ENCODE results near the gene PRKCQ.
"Not testable (repeated sequence)": the region's sequence is repeated elsewhere in the genome, so short reads cannot be mapped to it uniquely, and the experiment has no call there.

PRKCQ gene

DNA sequence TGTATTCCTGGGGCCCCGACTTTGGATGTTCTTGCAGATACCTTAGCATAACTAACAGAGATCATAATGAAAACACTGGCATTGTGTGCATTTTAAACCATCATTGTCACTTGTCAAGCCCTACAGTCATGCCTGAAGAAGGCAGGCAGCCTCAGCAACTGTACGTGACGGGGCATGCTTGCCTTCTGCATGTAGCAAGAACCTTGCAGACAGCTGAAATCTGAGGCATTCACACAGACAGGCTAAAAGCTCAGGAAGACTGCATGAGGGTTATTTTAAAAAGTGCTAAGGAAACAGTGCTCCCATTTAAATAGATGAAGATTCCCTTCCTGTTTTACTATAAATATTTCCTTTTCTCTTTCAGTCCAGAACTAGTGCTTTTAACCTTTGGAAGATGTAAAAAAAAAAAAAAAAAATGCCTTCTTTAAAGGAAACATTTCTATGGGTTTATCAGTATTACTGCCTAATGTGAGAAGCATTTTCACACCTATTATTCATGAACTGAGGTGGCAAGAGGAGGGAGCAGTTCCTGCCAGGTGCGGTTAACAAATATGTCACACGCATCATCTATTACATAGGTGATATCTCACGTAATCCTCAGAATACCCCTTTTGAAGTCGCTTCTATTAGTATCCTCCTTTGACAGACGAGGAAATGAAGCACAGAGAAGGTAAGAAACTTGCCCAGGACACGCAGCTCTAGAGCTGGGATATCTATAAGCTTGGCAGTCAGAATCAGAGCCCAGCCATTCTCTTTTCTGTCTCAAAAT, 88.1 kb downstream of the PRKCQ start:
- no peak for DNase-seq (ENCODE audit: low read depth)

DNA sequence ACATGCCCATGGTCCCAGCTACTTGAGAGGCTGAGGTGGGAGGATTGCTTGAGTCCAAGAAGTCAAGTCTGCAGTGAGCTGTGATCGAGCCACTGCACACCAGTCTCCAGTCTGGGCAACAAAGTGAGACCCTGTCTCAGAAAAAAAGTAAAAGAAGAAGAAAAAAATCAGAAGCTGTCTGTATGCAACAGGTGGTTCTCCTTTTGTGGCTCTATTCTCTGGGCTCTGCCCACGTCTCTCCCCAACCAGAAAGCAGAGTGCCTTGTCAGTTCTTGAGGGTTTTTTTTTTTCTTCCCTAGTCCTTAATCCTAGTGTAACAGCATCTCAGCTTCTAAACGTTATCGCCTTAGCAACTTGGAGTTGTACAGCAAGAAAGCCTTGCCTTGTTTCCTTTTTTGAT, 89.5 kb downstream of the PRKCQ start:
- DNase-seq (ENCODE audit: low read depth): no peak

- no peak for DNase-seq (ENCODE audit: low read depth)
Observed at GRCh38 chr10:6487920-6488319, 92.2 kb downstream of the PRKCQ start.

GRCh38 chr10:6486309-6486708, 93.8 kb downstream of the PRKCQ start:
- DNase-seq (ENCODE audit: low read depth): no peak

DNA sequence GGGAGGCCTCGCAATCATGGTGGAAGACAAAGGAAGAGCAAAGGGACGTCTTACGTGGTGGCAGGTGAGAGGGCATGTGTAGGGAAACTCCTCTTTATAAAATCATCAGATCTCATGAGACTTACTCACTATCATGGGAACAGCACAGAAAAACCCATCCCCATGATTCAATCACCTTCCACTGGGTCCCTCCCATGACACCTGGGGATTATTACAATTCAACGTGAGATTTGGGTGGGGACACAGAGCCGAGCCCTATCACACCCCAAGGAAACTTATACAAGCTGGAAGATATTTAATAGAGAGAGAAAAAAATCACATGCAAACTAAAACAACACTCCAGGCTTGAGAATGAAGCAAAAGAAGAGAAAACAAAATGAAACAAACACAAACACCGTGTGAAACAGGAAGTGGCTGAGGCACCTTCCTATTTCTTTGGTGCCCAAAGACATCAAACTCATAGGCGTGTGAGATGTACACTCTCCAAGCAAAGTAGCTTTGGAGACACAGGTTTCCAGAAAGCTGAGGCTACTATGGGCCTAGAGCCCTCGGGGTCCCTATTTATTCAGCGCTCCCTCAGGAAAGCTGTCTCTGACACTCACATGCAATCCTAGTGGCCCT, 97.2 kb downstream of the PRKCQ start:
- DNase-seq (ENCODE audit: low read depth): no peak

- DNase-seq (ENCODE audit: low read depth): no peak
Observed at GRCh38 chr10:6478722-6479121, 101.4 kb downstream of the PRKCQ start.

- no peak for DNase-seq (ENCODE audit: low read depth)
Observed at GRCh38 chr10:6476989-6477388, 103.1 kb downstream of the PRKCQ start.

DNA sequence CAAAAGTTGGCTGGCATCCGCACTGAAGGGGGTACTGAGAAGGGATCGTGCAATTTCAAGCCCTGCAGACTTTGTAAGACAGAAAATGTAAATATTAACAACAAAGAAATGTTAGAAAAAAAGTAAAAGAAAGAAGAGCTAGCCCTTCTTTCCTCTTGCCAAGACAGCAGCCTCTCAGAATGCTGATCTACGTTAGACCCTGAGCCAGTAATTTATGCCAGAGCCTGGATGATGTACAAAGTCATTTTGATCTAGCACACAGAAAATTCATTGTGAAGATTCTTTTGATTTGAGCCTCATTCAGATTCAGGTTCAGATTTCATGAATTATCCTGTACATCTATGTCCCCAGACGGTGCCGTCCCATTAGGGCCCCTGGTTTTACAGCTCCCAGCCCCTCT, 105.2 kb downstream of the PRKCQ start:
- DNase-seq (ENCODE audit: low read depth): no peak

DNA sequence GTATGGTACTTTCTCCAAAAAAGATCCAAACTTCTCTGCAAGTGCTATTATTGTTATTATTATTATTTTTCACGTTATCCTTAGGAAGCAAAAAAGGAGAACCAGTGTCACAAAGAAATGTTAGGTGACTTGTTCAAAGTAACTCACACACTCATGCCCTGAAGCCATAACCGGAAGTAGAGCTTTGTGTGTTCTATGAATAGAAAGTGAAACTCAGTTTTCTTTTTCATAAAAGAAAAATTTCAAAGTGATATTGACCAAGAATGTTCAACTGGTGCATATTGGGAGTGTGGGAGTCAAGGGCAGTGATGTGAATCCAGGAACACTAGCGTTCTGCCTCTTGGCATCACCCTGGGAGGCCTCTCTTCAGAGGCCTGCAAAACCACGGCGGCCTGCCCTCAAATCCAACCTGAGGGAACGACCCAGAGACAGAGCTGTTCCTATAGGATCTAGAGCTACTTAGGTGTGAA, 106.1 kb downstream of the PRKCQ start:
- no peak for DNase-seq (ENCODE audit: low read depth)

GRCh38 chr10:6473430-6473829, 106.6 kb downstream of the PRKCQ start:
- no peak for DNase-seq (ENCODE audit: low read depth)

DNA sequence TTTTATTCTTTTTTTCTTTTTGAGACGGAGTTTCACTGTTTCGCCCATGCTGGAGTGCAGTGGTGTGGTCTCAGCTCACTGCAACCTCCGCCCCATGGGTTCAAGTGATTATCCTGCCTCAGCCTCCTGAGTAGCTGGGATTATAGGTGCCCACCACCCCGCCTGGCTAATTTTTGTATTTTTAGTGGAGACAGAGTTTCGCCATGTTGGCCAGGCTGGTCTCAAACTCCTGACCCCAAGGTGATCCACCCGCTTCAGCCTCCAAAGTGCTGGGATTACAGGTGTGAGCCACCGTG, 107.4 kb downstream of the PRKCQ start:
- not testable (repeated sequence) for DNase-seq (ENCODE audit: low read depth)

DNA sequence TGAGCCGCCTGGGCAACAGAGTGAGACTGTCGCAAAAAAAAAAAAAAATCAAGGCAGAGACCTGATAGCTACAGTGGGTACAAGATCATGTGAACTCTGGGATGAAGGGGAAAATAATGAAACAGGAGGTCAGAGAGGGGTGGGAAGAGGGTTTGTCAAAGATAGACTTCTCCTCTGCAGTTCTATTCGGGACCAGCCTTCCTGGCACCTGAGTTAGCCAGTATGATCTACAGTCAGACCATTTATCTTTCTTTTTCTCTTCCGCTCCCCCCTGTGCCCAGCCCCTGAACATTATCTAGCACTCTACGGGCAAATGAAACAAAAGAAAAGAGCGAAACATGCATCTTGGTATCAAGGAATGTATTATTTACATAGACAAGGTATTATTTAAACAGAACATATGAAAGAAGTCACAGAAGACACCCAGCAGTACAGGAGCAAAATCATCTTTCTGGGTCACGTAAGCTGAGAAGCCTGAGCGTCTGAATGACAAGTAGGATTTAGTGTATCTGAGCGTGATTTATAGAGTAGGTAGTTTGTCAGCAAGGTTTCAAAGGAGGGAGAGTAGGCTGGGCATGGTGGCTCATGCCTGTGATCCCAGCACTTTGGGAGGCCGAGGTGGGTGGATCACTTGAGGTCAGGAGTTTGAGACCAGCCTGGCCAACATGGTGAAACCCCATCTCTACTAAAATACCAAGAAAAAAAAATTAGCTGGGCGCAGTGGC, 109.0 kb downstream of the PRKCQ start:
- DNase-seq (ENCODE audit: low read depth): no peak

- no peak for DNase-seq (ENCODE audit: low read depth)
Observed at GRCh38 chr10:6469661-6470060, 110.4 kb downstream of the PRKCQ start.

DNA sequence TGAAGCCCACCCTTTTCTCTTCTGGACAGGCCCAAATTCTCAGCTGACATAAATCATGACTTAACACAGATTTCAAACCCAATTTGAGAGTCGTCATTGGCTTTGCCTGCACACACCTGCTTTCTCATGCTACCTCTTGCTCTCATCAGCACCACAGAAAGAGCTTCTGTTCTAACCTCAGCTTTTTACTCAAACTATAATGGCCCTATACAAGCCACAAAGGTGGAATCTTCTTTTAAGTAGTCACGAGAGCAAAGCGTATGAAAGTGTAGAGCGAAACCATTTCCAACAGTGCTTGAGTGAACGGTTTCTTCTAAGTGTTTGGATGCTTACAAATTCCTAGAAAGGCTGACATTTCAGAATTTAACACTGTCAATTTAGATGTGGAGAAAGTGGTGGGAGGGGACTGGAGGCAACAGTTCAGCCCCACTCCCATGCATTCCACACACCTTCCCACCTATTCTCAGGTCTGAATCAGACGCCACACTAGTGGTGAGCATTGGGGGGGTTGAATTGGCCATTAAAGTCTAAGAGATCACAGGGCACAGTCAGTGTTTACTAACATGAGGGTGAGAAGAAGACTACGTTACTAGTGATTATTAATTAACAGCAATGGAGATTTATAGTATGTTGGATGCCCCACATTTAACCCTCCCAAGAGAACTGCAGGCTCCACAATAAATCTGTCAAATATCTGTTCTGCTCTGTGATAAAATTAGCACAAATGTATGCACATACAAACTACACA, 114.0 kb downstream of the PRKCQ start:
- DNase-seq (ENCODE audit: low read depth): no peak

DNA sequence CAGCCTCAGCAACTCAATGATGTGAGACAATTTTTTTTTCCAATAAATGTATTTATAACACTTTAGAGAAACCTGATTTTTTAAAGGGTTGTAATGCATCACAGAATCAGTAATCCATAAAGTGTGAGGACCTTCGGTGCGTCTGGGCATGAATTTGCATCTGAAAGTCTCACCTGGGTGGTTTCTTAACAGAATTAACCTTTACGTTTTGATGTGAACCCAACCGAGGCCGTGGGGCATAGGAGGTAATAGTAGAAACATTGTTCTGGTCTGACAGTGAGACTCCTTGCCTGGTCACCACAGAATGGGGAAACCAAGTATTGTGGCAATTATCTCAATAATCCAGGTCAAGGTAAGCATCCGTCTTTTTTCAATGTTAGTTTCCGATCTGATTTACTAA, 114.6 kb downstream of the PRKCQ start:
- DNase-seq (ENCODE audit: low read depth): no peak

DNA sequence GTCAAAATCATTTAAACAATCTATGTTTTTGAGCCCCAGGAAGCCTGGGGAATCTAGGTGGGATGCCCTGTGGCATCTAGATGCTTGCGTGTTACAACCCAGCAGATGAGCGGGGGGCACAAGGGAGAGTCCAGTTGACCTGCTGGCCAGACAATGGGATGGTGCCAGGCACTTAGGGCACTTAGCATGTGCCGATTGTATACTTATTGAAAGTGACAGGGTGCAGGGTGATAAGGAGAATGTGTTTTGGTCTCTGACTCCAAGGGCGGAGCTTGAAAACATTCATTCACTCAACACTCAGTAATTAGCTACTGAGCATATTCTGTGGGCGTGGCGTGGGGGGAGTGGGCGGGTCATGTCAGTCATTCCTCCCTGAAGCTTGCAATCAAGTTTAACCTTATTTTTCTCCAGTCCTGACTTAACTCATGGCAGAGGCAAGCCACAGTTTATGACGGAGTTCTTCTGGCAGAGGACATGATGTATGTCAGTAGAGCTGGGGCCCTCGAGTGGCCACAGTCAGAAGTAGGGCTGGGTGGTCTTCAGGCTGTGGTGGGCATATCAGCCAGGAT, 115.1 kb downstream of the PRKCQ start:
- DNase-seq (ENCODE audit: low read depth): no peak

- DNase-seq (ENCODE audit: low read depth): no peak
Observed at GRCh38 chr10:6463366-6463765, 116.7 kb downstream of the PRKCQ start.

DNA sequence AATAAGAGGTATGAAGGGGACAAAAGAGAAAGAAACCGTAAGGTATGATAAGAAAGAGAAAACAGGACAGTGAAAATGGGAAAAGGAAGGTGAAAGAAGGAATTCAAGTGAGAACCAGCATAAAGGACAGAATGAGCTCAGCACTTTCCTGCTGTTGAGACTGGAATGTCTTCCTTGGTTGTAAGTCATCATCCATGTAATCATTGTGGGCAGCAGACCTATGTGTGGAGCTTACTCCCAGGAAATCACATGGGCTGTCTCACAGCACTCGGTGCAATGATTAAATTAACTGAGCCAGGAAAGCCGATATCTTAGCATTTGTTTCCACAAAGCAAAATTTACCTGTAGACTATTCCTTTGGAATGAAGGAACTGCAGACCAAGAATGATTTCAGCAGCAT, 118.1 kb downstream of the PRKCQ start:
- DNase-seq (ENCODE audit: low read depth): no peak

- no peak for DNase-seq (ENCODE audit: low read depth)
Observed at GRCh38 chr10:6460861-6461409, 119.1 kb downstream of the PRKCQ start.

- DNase-seq (ENCODE audit: low read depth): no peak
Observed at GRCh38 chr10:6458814-6459213, 121.3 kb downstream of the PRKCQ start.

GRCh38 chr10:6457376-6457775, 122.7 kb downstream of the PRKCQ start:
- DNase-seq (ENCODE audit: low read depth): no peak

GRCh38 chr10:6456067-6456466, 124.0 kb downstream of the PRKCQ start:
- no peak for DNase-seq (ENCODE audit: low read depth)

Measured in HS-27A (cell line).